NB4 (cell line): ENCODE measurements around the gene CAV2.

Experiments
- POLR2A ChIP-seq: IDR thresholded peaks from 2 replicates; pipeline ENCODE4 v1.6.1; 2011; ENCODE audit warnings: mild to moderate bottlenecking; ENCODE audit not compliant: insufficient read length; ENCODE audit errors: extremely low read depth
- TF ChIP-seq, protein P1 (sequence below): IDR thresholded peaks from one replicate; pipeline ENCODE4 v1.5.1; 2012; ENCODE audit warnings: low read depth, low read length

- TF ChIP-seq, protein P1, sequence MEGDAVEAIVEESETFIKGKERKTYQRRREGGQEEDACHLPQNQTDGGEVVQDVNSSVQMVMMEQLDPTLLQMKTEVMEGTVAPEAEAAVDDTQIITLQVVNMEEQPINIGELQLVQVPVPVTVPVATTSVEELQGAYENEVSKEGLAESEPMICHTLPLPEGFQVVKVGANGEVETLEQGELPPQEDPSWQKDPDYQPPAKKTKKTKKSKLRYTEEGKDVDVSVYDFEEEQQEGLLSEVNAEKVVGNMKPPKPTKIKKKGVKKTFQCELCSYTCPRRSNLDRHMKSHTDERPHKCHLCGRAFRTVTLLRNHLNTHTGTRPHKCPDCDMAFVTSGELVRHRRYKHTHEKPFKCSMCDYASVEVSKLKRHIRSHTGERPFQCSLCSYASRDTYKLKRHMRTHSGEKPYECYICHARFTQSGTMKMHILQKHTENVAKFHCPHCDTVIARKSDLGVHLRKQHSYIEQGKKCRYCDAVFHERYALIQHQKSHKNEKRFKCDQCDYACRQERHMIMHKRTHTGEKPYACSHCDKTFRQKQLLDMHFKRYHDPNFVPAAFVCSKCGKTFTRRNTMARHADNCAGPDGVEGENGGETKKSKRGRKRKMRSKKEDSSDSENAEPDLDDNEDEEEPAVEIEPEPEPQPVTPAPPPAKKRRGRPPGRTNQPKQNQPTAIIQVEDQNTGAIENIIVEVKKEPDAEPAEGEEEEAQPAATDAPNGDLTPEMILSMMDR: no peak
- TF ChIP-seq POLR2A: no peak
Measured at GRCh38 chr7:116541951-116542350, 42.4 kb downstream of the CAV2 start.
